Measurements from ENCODE around the gene DNAH11. TPM values are rescaled to one million over a fixed set of nuclear protein-coding genes. Genes with fewer than 3 reads are reported as not detected.
"Not testable (repeated sequence)": the region's sequence is repeated elsewhere in the genome, so short reads cannot be mapped to it uniquely, and the experiment has no call there.

Gene DNAH11
- total and polyA plus RNA-seq, 12 donors, result 0.03 to 0.59 (median 0.19) TPM; not detected in 2

DNA sequence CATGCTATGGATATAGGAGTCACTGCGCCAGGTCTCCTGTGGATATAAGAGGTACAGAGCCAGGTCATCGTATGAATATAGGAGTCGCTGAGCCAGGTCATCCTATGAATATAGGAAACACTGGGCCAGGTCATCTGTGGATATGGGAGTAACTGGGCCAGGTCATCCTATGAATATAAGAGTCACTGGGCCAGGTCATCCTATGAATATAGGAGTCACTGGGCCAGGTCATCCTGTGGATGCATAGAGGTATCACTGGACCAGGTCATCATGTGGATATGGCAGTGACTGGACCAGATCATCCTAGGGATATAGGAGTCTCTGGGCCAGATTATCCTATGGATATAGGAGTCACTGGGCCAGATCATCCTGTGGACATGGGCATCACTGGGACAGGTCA, 181.7 kb downstream of the DNAH11 start:
- Histone ChIP-seq H3K27me3 (no peaks in the 10 kb centered on the region), H3K4me3 (no peak overlapping the region), H3K27ac (no peak overlapping the region), H3K36me3 (no peaks in the 10 kb centered on the region), H3K9me3 (no peaks in the 10 kb centered on the region), H3K4me1 (no peaks in the 10 kb centered on the region)
- TF ChIP-seq CTCF (IDR thresholded peaks at IDR 0.05), result no peak
- no peak for DNase-seq
- intact Hi-C loops (cut with DNase I), result no loop called here
- ATAC-seq, result no peak
- 73 to 87% methylated on average over 3 of the region's 3 CpGs for WGBS, 2 donors

DNA sequence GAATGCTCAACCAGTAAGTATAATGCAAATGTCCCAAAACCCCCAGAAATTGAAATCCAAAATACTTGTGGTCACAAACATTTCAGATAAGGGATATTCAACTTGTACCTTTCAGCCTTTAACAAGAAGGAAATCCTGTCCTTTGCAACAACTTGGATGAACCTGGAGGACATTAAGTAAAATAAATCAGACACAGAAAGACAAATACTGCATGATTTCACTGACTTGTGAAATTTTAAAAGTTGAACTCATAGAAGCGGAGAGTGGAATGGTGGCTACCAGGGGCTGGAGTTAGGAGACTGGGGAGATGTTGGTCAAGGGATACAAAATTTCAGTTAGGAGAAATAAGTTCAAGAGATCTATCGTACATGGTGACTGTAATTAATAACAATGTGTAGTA, 187.6 kb downstream of the DNAH11 start:
- no peaks in the 10 kb centered on the region for H3K36me3 ChIP-seq
- no peaks in the 10 kb centered on the region for H3K4me1 ChIP-seq
- ATAC-seq, result no peak
- no peaks in the 10 kb centered on the region for H3K27me3 ChIP-seq
- intact Hi-C loops (cut with DNase I), result no loop called here
- TF ChIP-seq CTCF (IDR thresholded peaks at IDR 0.05), result no peak
- H3K9me3 ChIP-seq, result no peaks in the 10 kb centered on the region
- 97% methylated on average over 2 of the region's 2 CpGs for WGBS, 2 donors
- no peak overlapping the region for H3K27ac ChIP-seq
- DNase-seq, result no peak
- H3K4me3 ChIP-seq, result no peak overlapping the region

DNA sequence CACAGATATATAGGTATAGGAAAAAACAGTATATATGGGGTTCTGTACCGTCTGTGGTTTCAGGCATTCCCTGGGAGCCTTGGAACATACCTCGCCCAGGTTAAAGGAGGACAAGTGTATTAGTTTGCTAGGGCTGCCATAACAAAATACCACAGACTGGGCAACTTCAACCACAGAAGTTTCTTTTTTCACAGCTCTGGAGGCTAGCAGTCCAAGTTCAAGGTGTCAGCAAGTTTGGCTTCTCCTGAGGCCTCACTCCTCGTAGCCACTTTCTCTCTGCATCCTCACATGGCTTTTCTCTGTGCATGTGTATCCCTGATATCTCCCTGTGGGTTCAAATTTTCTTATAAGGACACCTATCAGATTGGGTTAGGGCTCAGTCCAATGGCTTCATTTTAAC, 189.1 kb downstream of the DNAH11 start:
- intact Hi-C loops (cut with DNase I), result no loop called here
- ATAC-seq, result no peak
- WGBS, 2 donors, result 77 to 80% methylated on average over 3 of the region's 3 CpGs

DNA sequence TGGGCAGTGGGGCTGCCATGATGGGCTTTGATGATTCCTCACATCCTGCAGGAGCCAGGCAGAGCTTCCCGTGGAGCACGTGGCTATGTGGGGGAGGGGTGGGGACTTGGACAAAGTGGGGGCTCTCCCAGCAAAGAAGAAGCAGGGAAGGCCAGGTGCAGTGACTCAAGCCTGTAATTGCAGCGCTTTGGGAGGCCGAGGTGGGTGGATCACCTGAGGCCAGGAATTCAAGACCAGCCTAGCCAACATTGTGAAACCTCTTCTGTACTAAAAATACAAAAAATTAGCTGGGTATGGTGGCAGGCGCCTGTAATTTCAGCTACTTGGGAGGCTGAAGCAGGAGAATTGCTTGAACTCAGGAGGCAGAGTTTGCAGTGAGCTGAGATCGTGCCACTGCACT, 190.1 kb downstream of the DNAH11 start:
- DNase-seq; H3K4me1 ChIP-seq; H3K4me3 ChIP-seq; H3K9me3 ChIP-seq; intact Hi-C loops (cut with DNase I); H3K36me3 ChIP-seq; ATAC-seq; H3K27me3 ChIP-seq; H3K27ac ChIP-seq: not testable (repeated sequence)
- 72 to 81% methylated on average over 6 of the region's 6 CpGs for WGBS, 2 donors

More for the DNA sequence above, 189.1 kb downstream of the DNAH11 start:
- Histone ChIP-seq H3K4me1 (no peaks in the 10 kb centered on the region), H3K36me3 (no peaks in the 10 kb centered on the region), H3K9me3 (no peaks in the 10 kb centered on the region), H3K4me3 (no peak overlapping the region), H3K27ac (no peak overlapping the region), H3K27me3 (no peaks in the 10 kb centered on the region)
- no peak for TF ChIP-seq CTCF (IDR thresholded peaks at IDR 0.05)
- no peak for DNase-seq

DNA sequence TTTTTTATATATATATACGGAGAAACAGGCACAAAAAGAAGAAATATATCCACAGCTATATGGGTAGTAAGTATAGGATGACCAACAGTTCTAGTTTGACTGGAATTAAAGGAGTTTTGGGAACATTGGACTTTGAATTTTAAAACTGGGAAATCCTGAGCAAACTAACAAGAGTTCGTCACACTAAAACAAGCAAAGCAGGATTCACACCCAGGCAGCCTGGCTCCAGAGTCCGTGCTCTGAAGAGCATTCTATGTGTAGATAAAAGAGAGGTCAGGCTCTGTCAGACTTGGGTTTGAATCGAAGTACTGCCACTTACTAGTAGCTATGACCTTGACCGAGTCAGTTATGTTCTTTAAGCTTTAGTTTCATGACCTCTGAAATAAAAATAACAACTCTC, 191.0 kb downstream of the DNAH11 start:
- Histone ChIP-seq H3K36me3 (no peaks in the 10 kb centered on the region), H3K9me3 (no peaks in the 10 kb centered on the region), H3K27me3 (no peaks in the 10 kb centered on the region), H3K4me3 (no peak overlapping the region), H3K27ac (no peak overlapping the region), H3K4me1 (no peaks in the 10 kb centered on the region)
- DNase-seq (no peak), ATAC-seq (no peak)
- WGBS, 2 donors, result 62 to 68% methylated on average over 5 of the region's 5 CpGs
- no peak for TF ChIP-seq CTCF (IDR thresholded peaks at IDR 0.05)
- intact Hi-C loops (cut with DNase I), result no loop called here

Measured in heart right ventricle (tissue), 16 donors.